Head of caudate nucleus (tissue), 42 donors: Measurements from ENCODE around the gene VAV3.
"Not testable (repeated sequence)": the region's sequence is repeated elsewhere in the genome, so short reads cannot be mapped to it uniquely, and the experiment has no call there.

Source experiments
- DNase-seq, 42 donors: peaks; one replicate each; pipeline versions ENCODE4 v3.0.0 to v3.0.0-alpha.2; 2020 to 2021; ENCODE audit warnings: mixed read lengths in 7 of 42
- intact Hi-C: fragments of 100-400 bp; cut with DNase I; formaldehyde crosslinking; loops from one replicate; pipeline ENCODE4 v1.15.0; 2022

The VAV3 gene

DNA sequence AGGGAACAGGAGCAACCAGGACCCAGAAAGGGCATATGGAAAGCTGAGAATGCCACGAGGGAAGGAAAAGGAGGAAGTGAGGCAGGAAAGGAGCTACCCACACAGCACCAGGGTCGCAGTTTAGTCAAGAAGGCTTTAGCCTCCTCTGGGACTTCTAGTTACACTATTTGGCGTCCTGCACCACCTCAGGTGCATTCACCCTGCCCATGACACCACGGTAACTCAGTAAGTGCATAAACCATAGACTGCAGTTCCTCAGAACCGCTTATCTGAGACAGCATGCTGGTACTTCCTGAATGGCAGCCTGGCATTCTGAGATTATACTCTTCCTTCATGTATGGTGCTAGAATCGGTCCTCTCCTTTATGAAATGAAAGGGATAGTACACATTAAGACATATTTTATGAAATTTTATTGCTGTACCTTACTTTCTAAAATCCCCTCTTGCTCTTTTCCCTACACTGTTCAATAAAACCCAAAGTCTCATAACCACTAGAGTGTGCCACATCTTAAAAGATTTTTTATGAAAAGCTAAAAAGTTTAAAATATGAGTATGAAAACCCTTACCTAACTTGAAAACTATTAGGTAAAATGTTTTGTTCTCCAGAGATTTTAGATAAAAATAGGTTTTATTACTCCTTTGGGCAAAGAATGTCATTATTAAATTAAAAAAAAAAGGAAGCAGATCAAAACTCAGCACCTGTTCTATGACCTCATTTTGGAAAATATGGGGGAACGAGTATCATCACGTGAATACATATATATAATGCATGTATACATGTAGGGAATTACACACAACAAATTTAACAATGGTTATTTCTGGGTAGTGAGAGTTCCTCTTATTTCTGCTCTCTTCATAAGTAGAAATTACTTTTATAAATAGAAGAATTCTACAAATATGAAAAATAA is 67.3 kb downstream of the VAV3 start:
- no peak for DNase-seq
- intact Hi-C loops: no loop called here

DNA sequence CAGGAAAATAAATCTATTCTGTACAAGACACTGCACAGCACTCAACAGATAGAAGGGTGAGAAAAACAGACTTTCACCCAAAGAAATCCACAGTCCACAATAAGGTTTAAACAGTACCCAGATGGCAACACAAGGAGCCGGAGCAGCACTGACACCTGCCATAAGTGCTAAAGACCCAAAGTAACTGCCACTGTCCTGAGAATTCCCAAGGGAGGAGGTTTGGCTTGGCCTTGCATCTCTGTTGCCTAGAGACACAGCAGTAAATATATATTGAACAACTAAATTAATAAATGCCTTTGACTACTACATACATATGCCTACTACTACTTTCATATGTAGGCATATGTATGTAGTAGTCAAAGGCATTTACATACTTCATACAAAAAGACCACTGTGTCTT is 68.0 kb downstream of the VAV3 start:
- no peak for DNase-seq
- intact Hi-C loops: no loop called here

DNA sequence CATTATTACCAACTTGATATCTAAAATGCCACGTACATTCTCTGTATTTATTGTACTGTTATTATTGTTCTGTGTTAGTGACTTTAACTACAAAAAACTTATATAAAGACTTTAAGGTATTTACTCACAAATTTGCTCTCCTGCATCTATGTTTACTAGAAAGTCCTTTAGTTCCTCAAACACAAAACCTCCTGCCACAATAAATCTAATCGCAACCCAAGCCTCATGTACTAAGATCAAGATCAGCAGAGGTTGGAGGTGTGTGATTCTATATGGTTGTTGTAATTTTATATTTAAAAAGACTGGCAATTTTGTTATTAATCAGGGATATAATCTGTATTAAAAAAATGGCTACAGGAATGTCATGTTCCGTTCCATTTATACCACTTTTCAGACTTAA is 68.6 kb downstream of the VAV3 start:
- intact Hi-C loops: no loop called here
- no peak for DNase-seq

DNA sequence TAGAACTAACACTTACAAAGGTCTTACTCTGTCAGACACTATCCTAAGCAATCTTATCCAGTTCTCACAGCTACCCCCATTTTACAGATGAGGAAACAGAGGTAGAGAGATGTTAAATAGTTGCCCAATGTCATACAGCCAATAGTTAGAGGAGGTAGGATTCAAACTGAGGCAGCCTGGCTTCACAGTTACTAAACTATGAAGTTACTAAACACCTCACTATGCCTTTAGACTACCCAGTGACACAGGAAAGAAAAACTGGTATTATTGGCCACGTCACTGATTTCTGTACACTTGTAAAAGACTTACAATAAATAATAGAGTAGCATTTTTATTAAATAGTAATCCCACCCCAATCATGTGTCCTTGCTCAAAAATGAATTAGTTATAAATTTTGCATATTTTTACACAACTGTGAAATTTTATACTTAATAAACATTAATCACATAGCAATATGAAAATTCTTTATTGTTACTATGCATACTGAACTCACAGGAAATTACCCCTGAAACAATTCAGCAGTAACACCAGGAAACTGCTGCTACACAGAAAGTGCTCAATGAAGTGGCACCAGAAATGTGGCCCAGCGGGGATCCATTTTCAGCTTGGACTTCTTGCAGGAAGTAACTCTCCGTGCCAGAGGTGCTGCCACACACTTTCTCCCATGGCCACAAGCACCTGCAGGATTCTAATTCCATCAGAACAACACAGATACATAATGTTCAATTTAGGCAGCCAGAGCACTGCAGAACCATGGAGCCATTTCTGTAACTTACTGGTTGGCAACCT is 69.4 kb downstream of the VAV3 start:
- intact Hi-C loops: no loop called here
- no peak for DNase-seq

DNA sequence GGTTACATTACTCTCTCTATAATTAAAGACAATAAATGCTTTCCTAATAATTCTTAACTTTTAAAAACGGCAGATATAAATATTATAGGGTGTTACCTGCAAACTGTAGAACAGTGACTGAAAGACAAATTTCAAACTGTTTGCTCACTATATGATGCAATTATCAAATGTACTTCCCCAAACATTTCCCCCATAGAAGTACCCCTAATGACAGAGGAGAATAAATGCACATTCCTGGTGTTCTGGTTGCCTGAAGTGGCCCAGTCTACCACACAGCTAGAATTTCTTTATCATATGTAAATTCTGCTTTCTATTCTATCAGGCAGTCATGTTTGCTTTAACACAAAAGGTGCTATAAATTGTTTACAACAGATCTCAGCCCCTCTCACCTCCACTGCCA is 70.4 kb downstream of the VAV3 start:
- intact Hi-C loops: no loop called here
- DNase-seq: no peak

DNA sequence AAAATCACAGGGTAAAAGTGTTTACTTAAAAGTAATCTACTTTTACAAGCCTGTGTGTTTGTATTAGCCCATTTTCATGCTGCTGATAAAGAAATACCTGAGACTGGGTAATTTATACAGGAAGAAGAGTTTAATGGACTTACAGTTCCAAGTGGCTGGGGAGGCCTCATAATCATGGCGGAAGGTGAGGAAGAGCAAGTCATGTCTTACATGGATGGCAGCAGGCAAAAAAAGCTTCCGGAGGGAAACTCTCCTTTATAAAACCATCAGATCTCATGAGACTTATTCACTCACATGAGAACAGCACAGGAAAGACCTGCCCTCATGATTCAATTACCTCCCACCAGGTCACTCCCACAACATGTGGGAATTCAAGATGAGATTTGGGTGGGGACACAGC is 71.6 kb downstream of the VAV3 start:
- intact Hi-C loops, DNase-seq: not testable (repeated sequence)

DNA sequence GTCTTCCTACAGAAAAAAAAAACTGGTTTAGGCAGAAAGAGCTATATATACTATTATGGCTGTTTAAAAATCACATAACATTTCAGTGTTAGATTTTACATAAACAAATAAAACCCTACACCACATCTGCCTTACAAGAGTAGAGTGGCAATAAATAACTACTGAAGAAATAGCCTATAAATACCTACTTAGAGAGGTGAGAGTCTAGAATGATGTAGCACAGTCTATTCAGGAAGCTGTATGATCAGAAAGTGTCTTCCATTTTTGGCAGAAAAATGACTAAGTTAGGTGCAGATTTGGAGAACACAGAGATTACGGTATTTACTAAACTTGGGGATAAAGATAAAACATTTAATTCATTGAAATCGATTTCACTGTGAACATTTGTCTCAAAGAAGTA is 75.5 kb downstream of the VAV3 start:
- intact Hi-C loops: no loop called here
- DNase-seq: no peak

DNA sequence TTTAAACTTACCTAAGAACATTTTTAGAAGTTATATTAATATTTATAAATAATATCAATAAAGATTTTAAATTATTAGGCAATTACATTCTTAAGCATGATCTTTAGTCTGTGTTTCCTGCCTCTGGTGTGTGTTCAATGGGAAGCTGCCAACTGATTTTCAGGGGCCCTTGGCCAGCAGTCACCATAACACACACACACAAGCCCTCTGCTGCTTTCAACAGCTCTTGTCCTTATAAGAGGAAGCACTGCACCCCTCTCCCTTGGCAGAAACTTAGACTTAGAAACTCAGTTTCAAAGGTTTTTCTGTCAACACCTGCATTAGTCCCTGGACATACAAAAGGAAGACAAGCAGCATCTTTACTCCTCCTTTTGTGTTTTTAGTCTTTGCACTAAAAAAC is 81.4 kb downstream of the VAV3 start:
- no peak for DNase-seq

DNA sequence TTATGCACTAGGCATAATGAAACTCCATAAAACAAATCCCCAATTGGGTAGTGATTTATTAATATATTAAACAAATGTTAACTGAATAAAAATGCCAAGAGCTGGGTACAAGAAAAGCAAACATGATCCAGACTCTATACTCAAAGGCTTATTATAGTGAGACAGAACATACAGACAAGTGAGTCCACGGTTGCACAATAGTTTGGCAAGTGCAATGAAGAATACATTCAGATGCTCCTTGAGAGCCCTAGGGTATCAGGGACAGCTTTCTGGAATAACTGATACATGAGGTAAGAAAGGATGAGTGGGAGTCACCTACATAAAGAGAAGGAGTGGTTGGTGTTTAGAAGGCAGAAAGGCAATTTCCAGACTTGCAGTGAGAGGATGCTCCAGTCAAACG is 85.1 kb downstream of the VAV3 start:
- no peak for DNase-seq
- intact Hi-C loops: no loop called here

More for the DNA sequence above, 81.4 kb downstream of the VAV3 start:
- intact Hi-C loops: no loop called here

DNA sequence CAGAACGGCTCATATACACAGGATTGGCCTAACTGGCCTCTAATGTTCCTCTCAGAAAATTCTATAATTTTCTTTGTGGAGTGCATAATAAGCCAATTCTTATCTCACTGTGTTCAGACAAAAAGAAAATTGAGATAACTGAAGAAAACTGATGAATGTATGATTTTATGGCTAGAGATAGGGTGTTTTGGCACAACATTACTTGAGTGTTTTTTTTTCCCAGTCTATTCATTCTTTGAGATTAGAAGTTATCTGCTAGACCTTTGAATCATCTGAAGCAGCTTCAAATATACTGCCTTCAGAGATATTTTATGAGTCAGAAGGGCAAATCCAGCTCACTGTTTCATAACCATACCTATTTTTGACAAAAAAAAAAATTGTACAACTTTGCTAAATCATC is 85.6 kb downstream of the VAV3 start:
- DNase-seq: no peak
- intact Hi-C loops: no loop called here

DNA sequence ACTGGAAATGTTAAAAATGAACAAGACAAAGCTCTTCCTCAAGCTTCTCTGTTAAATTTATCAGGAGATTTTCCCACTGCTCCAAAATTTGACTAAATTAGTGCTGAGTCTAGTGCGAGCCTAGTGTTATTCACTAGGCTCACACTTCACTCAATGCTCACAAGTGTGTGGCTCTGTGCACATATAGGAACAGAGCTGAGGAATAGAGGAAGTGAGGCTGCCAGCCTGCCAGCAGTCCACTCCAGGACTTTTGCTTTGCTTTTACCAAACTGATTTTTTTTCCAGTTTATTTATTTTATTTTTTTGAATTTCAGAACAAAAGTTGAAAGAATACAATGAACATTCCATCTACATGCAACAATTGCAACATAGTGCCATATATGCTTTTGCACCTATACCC is 87.2 kb downstream of the VAV3 start:
- no peak for DNase-seq
- intact Hi-C loops: no loop called here

DNA sequence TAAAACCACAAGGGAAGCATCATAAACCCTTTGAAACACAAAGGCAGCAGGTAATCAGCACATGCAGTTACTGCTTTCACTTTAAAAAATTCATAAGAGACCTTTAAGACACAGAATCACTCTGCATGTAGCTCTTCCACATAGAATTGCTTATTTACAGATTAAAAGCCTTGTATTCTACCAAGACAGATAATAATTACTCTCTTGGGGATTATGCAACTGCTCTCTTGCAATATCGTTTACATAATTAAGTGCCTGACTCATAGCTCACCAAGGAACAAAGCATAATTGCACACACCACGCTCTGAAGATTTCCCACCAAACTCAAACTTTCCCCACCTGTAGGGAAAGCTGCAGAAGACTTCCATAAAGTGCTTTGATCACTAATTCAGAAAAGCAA is 87.9 kb downstream of the VAV3 start:
- DNase-seq: peak in 11 of 42 donors; percentile 14 to 68 (median 30)
- intact Hi-C loops: no loop called here

DNA sequence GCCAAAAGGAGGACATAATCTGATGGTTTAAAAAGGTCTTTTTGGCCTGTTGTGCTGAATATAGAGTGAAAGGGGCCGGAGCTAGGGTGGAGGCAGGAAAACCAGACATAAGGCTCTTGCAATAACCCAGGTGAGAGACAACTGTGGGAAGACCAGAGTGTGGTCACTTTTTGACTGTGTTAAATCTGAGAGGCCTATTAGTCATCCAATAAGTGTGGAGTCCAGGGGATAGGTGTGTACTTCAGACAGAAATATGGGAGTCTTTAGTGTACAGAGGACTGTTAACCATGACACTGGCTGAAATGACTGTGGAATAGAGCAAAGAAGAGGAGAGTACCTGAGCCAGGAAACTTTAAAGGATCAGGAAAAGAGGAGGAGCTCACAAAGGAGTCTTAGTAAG is 89.3 kb downstream of the VAV3 start:
- DNase-seq: no peak
- intact Hi-C loops: no loop called here

DNA sequence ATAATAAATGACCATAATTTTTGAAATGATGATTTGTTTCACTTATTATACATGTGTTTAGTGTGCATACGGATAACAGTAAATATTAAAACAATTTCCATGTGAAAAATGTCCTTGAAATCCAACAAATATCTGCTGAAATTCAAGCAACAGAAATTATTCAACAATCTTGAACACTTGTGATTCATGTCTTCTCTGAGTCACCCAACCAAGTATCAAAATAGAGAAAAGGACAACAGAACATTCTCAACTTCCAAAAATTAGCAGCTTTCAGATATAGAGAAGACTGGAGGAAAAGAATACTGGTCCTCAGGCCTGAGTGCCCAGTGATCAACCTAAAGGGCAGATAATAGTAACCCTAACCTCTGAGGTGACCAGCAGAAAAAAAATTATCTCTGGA is 90.8 kb downstream of the VAV3 start:
- no peak for DNase-seq
- intact Hi-C loops: no loop called here

DNA sequence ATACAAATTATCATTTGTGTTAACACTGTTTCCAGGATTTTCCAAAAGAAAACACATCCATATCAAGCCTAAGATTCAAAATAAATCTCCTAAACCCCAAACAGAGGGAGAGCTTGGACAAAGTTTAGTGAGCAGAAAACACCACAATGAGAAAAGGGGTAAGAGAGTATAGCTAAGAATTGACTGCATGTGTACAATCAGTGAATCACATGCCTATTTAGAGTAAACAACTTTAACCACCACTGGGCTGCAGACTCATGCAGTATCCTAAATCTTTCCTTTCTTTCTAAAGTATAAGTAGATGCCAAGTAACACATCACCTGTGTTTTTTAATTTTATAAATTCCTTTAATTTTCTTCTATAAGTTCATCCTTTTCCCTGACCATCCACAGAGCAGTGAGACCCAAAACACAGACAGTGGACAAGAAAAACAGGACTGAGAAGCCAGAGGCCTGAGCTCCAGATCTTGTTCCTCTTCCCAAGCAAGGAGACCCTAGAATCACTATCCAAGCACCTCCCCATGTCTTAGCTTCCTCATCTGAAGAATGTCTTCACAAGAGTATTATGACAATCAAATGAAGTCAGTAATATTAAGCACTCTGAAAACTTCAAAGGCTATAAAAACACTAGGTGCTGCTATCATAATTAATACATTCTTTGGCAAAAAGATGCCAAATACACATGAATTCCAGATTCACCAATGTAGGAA is 93.1 kb downstream of the VAV3 start:
- intact Hi-C loops: no loop called here
- no peak for DNase-seq

DNA sequence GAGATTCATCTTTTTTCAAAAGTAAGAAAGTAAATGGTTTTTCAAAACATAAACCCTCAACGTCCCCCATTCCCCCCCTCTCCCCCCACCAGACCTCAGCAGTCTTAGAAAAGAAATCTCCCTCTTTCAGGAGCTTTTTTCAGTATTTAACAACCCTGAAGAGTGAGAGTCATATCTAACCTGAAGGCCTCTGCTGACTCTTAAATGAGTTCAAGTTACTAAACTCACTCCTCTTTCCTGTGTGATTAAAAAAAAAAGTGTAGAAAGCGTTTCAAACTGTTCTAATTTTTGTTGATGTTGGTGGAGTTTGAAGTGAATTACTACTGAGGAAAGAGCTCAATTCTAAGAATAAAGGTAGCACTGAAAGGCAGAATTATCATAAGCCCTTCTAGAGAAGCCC is 93.7 kb downstream of the VAV3 start:
- intact Hi-C loops: no loop called here
- DNase-seq: no peak

DNA sequence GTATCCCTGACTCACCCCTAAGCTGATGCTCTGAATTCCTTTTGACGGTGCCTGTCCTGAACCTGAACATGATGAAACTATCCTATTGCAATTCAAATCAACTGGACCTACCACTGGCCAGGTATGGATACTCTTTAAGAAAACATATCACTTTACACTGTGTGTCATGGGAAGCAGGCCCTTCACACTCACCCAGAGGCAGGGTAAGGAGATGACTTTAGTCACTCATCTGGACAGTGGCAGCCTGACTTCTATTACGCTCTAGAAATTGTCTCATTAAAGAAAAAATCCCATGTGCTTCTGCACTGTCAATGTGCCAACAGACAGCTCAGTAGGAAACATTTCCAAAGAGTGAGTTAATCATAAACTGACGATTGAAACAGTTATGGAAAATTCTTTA is 94.3 kb downstream of the VAV3 start:
- intact Hi-C loops: no loop called here
- no peak for DNase-seq

DNA sequence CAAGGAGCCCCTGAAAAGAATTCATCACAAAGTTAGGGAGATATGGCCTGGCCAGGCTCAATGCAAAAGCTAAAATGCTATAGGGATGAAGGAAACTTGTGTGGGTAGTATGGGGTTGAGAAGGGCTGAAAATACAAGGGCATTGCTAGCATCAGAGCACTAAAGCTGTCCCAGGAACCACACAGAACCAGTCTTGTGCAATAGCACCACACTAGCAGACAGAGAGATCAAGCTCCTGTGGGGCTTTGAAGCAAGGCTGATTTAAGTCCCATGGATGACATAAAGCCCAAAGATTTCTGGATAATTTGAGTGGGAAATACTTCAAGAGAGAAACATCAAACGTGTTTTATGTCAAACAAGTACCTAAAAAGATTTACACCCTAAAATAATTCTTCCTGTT is 97.1 kb downstream of the VAV3 start:
- no peak for DNase-seq
- intact Hi-C loops: no loop called here

DNA sequence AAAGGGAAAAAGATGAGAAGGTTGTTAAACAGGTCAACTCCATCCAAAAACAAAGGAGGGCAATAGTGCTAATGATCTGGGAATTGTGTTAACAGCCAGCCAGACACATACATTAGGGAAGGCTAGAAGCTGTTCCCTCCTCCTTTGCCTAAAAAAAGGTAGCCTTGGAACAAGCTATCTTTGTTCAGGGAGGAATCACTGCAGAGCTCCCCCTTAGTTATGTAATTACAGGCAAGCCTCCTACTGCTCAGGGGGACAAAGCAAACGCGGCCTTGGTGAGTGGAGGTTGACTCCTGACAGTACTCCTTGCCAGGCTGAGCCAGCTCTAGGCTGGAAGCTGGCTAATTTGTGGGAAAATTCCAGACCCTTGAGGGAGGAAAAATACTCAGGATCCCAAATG is 97.6 kb downstream of the VAV3 start:
- DNase-seq: peak in 2 of 42 donors; percentile 4 to 43
- intact Hi-C loops: no loop called here

DNA sequence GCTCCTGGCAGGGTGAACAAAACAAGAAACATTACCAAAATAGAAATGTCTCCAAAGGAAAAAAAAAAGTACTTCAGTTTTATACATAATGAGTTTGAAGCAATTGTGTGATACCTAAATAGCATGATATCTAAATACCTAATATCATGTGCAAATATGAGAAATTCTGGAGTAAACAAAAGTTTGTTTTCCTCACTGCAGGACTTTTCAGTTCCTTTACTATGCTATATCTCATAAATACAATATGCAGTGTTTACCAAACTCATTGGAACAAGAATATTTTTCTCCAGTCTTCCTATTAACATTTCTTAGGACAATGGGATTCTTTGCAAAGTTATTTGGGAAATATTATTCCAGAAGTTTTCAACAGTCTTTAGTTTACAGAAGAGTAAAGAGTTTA is 98.1 kb downstream of the VAV3 start:
- intact Hi-C loops: no loop called here
- DNase-seq: no peak
